ENCODE measurements around the gene GPR37L1. TPM values are rescaled to one million over a fixed set of nuclear protein-coding genes. Genes with fewer than 3 reads are reported as not detected.

Gene GPR37L1
- total and polyA plus RNA-seq, 10 of the 15 experiments (the other 5 are each of a cell fraction or from before 2014, with no cell fraction given): under 0.01 to 0.08 (median 0.02) TPM; not detected in 5

DNA sequence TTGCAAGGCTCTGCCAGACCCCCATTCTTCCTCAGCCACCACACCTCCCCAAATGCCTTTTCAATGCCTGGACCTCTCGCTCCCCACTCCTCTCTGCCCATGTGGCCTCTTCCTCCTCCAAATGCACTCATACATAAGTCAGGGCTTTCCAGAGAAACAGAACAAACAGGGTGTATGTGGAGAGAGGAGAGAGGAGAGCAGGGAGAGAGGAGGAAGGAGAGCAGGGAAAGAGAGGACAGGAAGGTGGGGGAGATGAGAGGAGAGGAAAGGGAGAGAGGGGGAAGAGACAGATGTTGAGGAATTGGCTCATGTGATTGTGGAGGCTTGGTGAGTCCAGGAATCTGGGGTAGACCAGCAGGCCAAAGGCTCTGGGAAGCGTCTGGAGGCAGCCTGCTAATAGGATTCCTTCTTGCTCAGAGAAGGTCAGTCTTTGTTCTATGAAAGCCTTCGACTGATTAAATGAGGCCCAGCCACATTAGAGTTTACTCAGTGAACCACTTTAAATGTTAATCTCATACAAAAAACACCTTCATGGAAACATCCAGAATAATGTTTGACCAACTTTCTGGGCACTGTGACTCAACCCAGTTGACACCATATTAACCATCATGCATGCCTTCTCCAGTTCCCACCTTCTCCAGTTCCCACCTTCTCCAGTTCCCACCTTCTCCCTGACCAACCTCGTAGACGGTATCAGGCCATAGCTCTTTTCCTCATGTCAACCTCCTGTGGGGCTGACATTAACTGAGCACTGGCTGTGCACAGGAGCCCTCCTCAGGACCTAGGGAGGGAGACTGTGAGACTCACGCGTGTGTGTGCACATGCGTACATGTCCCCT, 59.5 kb downstream of the GPR37L1 start:
- Histone ChIP-seq H3K9ac (ENCODE audit: control insufficient read depth, insufficient read depth, low read length) (no peak overlapping the region), H3K4me1 (ENCODE audit: control insufficient read depth, insufficient read depth, low read length) (no peaks in the 10 kb centered on the region; the same call in 1 of the 2 replicates), H4K20me1 (ENCODE audit: control insufficient read depth, insufficient read depth) (no peaks in the 10 kb centered on the region), H3K27ac (ENCODE audit: control insufficient read depth, insufficient read depth) (no peak overlapping the region), H3K4me3 (no peak overlapping the region), H3K9me3 (replicated peaks; ENCODE audit: control insufficient read depth, insufficient read depth, low read length) (no peaks in the 10 kb centered on the region), H3K27me3 (replicated peaks in 1 of 2; ENCODE audit: control insufficient read depth in 2 of 2, insufficient read depth in 2 of 2, low read length in 1 of 2) (peaks cover 0 to 3% of the 10 kb centered on the region in 2 experiments; a peak in 2 of 4 replicates), H2AFZ (ENCODE audit: control insufficient read depth, low read depth, low read length) (no peak overlapping the region), H3K4me2 (ENCODE audit: control insufficient read depth, insufficient read depth) (no peak overlapping the region), H3K36me3 (ENCODE audit: control insufficient read depth in 2 of 2, insufficient read depth in 2 of 2, low read length in 1 of 2) (no peaks in the 10 kb centered on the region), H3K79me2 (ENCODE audit: control insufficient read depth, insufficient read depth, low read length) (no peaks in the 10 kb centered on the region)
- DNase-seq (ENCODE audit: low read depth, low spot score) (no peak), ATAC-seq (no peak), FAIRE-seq (no peak)
- no TSS peak for BruUV-seq (replicated peaks)
- RAD21 ChIA-PET (ENCODE audit: unreplicated experiment): interaction anchor here (1.5 to 3.5 kb wide), 2 partner anchors 18 to 27 kb away, joined by 3 to 27 read pairs; no protein-coding TSS in a partner anchor
- SMC1A ChIA-PET (ENCODE audit: uncharacterized antibody, unreplicated experiment): no interaction called here
- CTCF ChIA-PET: interaction anchor here (0.6 to 12.4 kb wide), 9 partner anchors 11 to 828 kb away, joined by 3 to 171 read pairs (median 5); partner anchors contain the start of genes LGR6 and PTPN7
- WGBS (ENCODE audit: insufficient coverage, insufficient replicate concordance, low lambda C conversion rate, missing lambda C conversion rate): 54% methylated on average over 8 of the region's 8 CpGs
- POLR2A ChIA-PET: interaction anchor here (0.6 kb wide), 1 partner anchor 352 kb away, joined by 5 read pairs; no protein-coding TSS in a partner anchor
- TF ChIP-seq SUPT20H (IDR thresholded peaks at IDR 0.05; ENCODE audit: borderline replicate concordance, control insufficient read depth, low read depth, low read length) (no peak), PAX5 (IDR thresholded peaks at IDR 0.05; ENCODE audit: borderline replicate concordance, low read depth, low read length) (no peak), RB1 (IDR thresholded peaks at IDR 0.05; ENCODE audit: borderline replicate concordance) (no peak), CBX3 (IDR thresholded peaks at IDR 0.05; ENCODE audit: borderline replicate concordance, low read depth) (no peak)
- TF ChIP-seq, protein P1, sequence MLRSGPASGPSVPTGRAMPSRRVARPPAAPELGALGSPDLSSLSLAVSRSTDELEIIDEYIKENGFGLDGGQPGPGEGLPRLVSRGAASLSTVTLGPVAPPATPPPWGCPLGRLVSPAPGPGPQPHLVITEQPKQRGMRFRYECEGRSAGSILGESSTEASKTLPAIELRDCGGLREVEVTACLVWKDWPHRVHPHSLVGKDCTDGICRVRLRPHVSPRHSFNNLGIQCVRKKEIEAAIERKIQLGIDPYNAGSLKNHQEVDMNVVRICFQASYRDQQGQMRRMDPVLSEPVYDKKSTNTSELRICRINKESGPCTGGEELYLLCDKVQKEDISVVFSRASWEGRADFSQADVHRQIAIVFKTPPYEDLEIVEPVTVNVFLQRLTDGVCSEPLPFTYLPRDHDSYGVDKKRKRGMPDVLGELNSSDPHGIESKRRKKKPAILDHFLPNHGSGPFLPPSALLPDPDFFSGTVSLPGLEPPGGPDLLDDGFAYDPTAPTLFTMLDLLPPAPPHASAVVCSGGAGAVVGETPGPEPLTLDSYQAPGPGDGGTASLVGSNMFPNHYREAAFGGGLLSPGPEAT (IDR thresholded peaks at IDR 0.05; ENCODE audit: low read depth): peak; percentile 18; the same call in 1 of the 2 replicates
- in situ Hi-C loops (cut with MboI) (no loop called here), intact Hi-C loops (cut with micrococcal nuclease; ENCODE audit: unreplicated experiment) (no loop called here)

Small RNA genes within 50 kb of the gene (small RNA-seq; reads per million reads assigned to genes)
- gene CRIP1P3: not detected

Other genes with a start within 250 kb of the GPR37L1 start
Only the 7 nearest of the 10 such genes appear.
- gene LMOD1, start 176.4 kb upstream of the GPR37L1 start, total RNA-seq (2014; rRNA removed): not detected in 2 replicates
- not detected in 2 replicates for gene LMOD1, start 176.4 kb upstream of the GPR37L1 start, total RNA-seq (2014; rRNA removed; fragmentation: Illumina TruSeq; extraction: Trizol)
- 0.11 and 0.15 TPM in 2 replicates for gene LMOD1, start 176.4 kb upstream of the GPR37L1 start, total RNA-seq (2021)
- not detected in 2 replicates for gene LMOD1, start 176.4 kb upstream of the GPR37L1 start, polyA plus RNA-seq (2011; rRNA removed)
- not detected in 2 replicates for gene LMOD1, start 176.4 kb upstream of the GPR37L1 start, polyA plus RNA-seq (2014; fragmentation: Illumina TruSeq; extraction: Trizol)
- not detected for gene LMOD1, start 176.4 kb upstream of the GPR37L1 start, polyA plus RNA-seq (2014; fragmentation: Nextera tagmentation; extraction: Ambion mirVana)
- gene LMOD1, start 176.4 kb upstream of the GPR37L1 start, polyA plus RNA-seq (2014; rRNA removed): not detected in 2 replicates
- gene LMOD1, start 176.4 kb upstream of the GPR37L1 start, polyA plus RNA-seq (2016; fragmentation: Nextera tagmentation; extraction: Ambion mirVana): not detected
- gene TIMM17A, start 167.4 kb upstream of the GPR37L1 start, total RNA-seq (2014; rRNA removed): 68.6 and 82.3 TPM in 2 replicates
- gene TIMM17A, start 167.4 kb upstream of the GPR37L1 start, total RNA-seq (2014; rRNA removed; fragmentation: Illumina TruSeq; extraction: Trizol): 77.6 and 79.7 TPM in 2 replicates
- 74.4 TPM in 2 replicates for gene TIMM17A, start 167.4 kb upstream of the GPR37L1 start, total RNA-seq (2021)
- 105 and 139 TPM in 2 replicates for gene TIMM17A, start 167.4 kb upstream of the GPR37L1 start, polyA plus RNA-seq (2011; rRNA removed)
- 71.6 and 83.2 TPM in 2 replicates for gene TIMM17A, start 167.4 kb upstream of the GPR37L1 start, polyA plus RNA-seq (2014; fragmentation: Illumina TruSeq; extraction: Trizol)
- 100 to 1,000 TPM; 248 to 357 TPM for gene TIMM17A, start 167.4 kb upstream of the GPR37L1 start, polyA plus RNA-seq (2014; fragmentation: Nextera tagmentation; extraction: Ambion mirVana)
- gene TIMM17A, start 167.4 kb upstream of the GPR37L1 start, polyA plus RNA-seq (2014; rRNA removed): 69.0 and 72.1 TPM in 2 replicates
- gene TIMM17A, start 167.4 kb upstream of the GPR37L1 start, polyA plus RNA-seq (2016; fragmentation: Nextera tagmentation; extraction: Ambion mirVana): 100 to 1,000 TPM; 176 to 180 TPM
- gene RNPEP, start 140.3 kb upstream of the GPR37L1 start, total RNA-seq (2014; rRNA removed): 38.1 and 38.5 TPM in 2 replicates
- gene RNPEP, start 140.3 kb upstream of the GPR37L1 start, total RNA-seq (2014; rRNA removed; fragmentation: Illumina TruSeq; extraction: Trizol): 24.5 and 25.2 TPM in 2 replicates
- gene RNPEP, start 140.3 kb upstream of the GPR37L1 start, total RNA-seq (2021): 45.6 and 47.7 TPM in 2 replicates
- gene RNPEP, start 140.3 kb upstream of the GPR37L1 start, polyA plus RNA-seq (2011; rRNA removed): 31.9 and 47.8 TPM in 2 replicates
- gene RNPEP, start 140.3 kb upstream of the GPR37L1 start, polyA plus RNA-seq (2014; fragmentation: Illumina TruSeq; extraction: Trizol): 58.6 and 71.0 TPM in 2 replicates
- gene RNPEP, start 140.3 kb upstream of the GPR37L1 start, polyA plus RNA-seq (2014; fragmentation: Nextera tagmentation; extraction: Ambion mirVana): 10 to 100 TPM; 18.3 to 21.6 TPM
- 40.8 and 41.5 TPM in 2 replicates for gene RNPEP, start 140.3 kb upstream of the GPR37L1 start, polyA plus RNA-seq (2014; rRNA removed)
- gene RNPEP, start 140.3 kb upstream of the GPR37L1 start, polyA plus RNA-seq (2016; fragmentation: Nextera tagmentation; extraction: Ambion mirVana): 10 to 100 TPM; 62.8 to 68.2 TPM
- gene ELF3, start 112.3 kb upstream of the GPR37L1 start, total RNA-seq (2014; rRNA removed): 0.40 and 0.93 TPM in 2 replicates
- 0.58 and 0.97 TPM in 2 replicates for gene ELF3, start 112.3 kb upstream of the GPR37L1 start, total RNA-seq (2014; rRNA removed; fragmentation: Illumina TruSeq; extraction: Trizol)
- gene ELF3, start 112.3 kb upstream of the GPR37L1 start, total RNA-seq (2021): 1.1 and 2.4 TPM in 2 replicates
- 8.9 and 14.3 TPM in 2 replicates for gene ELF3, start 112.3 kb upstream of the GPR37L1 start, polyA plus RNA-seq (2011; rRNA removed)
- 0.13 and 0.94 TPM in 2 replicates for gene ELF3, start 112.3 kb upstream of the GPR37L1 start, polyA plus RNA-seq (2014; fragmentation: Illumina TruSeq; extraction: Trizol)
- gene ELF3, start 112.3 kb upstream of the GPR37L1 start, polyA plus RNA-seq (2014; fragmentation: Nextera tagmentation; extraction: Ambion mirVana): under 1 TPM in 1 of 2 experiments, not detected in 1; 0.07 TPM
- 0.68 and 1.1 TPM in 2 replicates for gene ELF3, start 112.3 kb upstream of the GPR37L1 start, polyA plus RNA-seq (2014; rRNA removed)
- under 1 TPM; 0.12 to 0.39 TPM for gene ELF3, start 112.3 kb upstream of the GPR37L1 start, polyA plus RNA-seq (2016; fragmentation: Nextera tagmentation; extraction: Ambion mirVana)
- gene ARL8A, start 21.8 kb downstream of the GPR37L1 start, total RNA-seq (2014; rRNA removed): 18.8 and 20.7 TPM in 2 replicates
- gene ARL8A, start 21.8 kb downstream of the GPR37L1 start, total RNA-seq (2014; rRNA removed; fragmentation: Illumina TruSeq; extraction: Trizol): 10.3 and 12.0 TPM in 2 replicates
- gene ARL8A, start 21.8 kb downstream of the GPR37L1 start, total RNA-seq (2021): 30.5 and 33.6 TPM in 2 replicates
- gene ARL8A, start 21.8 kb downstream of the GPR37L1 start, polyA plus RNA-seq (2011; rRNA removed): 49.2 and 49.5 TPM in 2 replicates
- 11.3 and 15.4 TPM in 2 replicates for gene ARL8A, start 21.8 kb downstream of the GPR37L1 start, polyA plus RNA-seq (2014; fragmentation: Illumina TruSeq; extraction: Trizol)
- gene ARL8A, start 21.8 kb downstream of the GPR37L1 start, polyA plus RNA-seq (2014; fragmentation: Nextera tagmentation; extraction: Ambion mirVana): 1 to 10 TPM in 1 of 2 experiments, under 1 TPM in 1; 0.34 to 2.4 TPM
- gene ARL8A, start 21.8 kb downstream of the GPR37L1 start, polyA plus RNA-seq (2014; rRNA removed): 22.8 and 25.7 TPM in 2 replicates
- gene ARL8A, start 21.8 kb downstream of the GPR37L1 start, polyA plus RNA-seq (2016; fragmentation: Nextera tagmentation; extraction: Ambion mirVana): 10 to 100 TPM; 10.8 to 15.4 TPM
- gene PTPN7, start 37.7 kb downstream of the GPR37L1 start, total RNA-seq (2014; rRNA removed): 95.2 and 111 TPM in 2 replicates
- 61.6 and 78.5 TPM in 2 replicates for gene PTPN7, start 37.7 kb downstream of the GPR37L1 start, total RNA-seq (2014; rRNA removed; fragmentation: Illumina TruSeq; extraction: Trizol)
- 99.8 and 102 TPM in 2 replicates for gene PTPN7, start 37.7 kb downstream of the GPR37L1 start, total RNA-seq (2021)
- 74.3 and 91.0 TPM in 2 replicates for gene PTPN7, start 37.7 kb downstream of the GPR37L1 start, polyA plus RNA-seq (2011; rRNA removed)
- gene PTPN7, start 37.7 kb downstream of the GPR37L1 start, polyA plus RNA-seq (2014; fragmentation: Illumina TruSeq; extraction: Trizol): 73.7 and 102 TPM in 2 replicates
- gene PTPN7, start 37.7 kb downstream of the GPR37L1 start, polyA plus RNA-seq (2014; fragmentation: Nextera tagmentation; extraction: Ambion mirVana): 10 to 100 TPM in 1 of 2 experiments, 1 to 10 TPM in 1; 7.9 to 14.2 TPM
- 100 and 102 TPM in 2 replicates for gene PTPN7, start 37.7 kb downstream of the GPR37L1 start, polyA plus RNA-seq (2014; rRNA removed)
- gene PTPN7, start 37.7 kb downstream of the GPR37L1 start, polyA plus RNA-seq (2016; fragmentation: Nextera tagmentation; extraction: Ambion mirVana): 100 to 1,000 TPM; 116 to 117 TPM
- gene LGR6, start 70.9 kb downstream of the GPR37L1 start, total RNA-seq (2014; rRNA removed): 0.05 TPM in 1 of 2 replicates, not detected in the other
- not detected in 2 replicates for gene LGR6, start 70.9 kb downstream of the GPR37L1 start, total RNA-seq (2014; rRNA removed; fragmentation: Illumina TruSeq; extraction: Trizol)
- not detected in 2 replicates for gene LGR6, start 70.9 kb downstream of the GPR37L1 start, total RNA-seq (2021)
- not detected in 2 replicates for gene LGR6, start 70.9 kb downstream of the GPR37L1 start, polyA plus RNA-seq (2011; rRNA removed)
- not detected in 2 replicates for gene LGR6, start 70.9 kb downstream of the GPR37L1 start, polyA plus RNA-seq (2014; fragmentation: Illumina TruSeq; extraction: Trizol)
- not detected for gene LGR6, start 70.9 kb downstream of the GPR37L1 start, polyA plus RNA-seq (2014; fragmentation: Nextera tagmentation; extraction: Ambion mirVana)
- gene LGR6, start 70.9 kb downstream of the GPR37L1 start, polyA plus RNA-seq (2014; rRNA removed): 0.04 TPM in 1 of 2 replicates, not detected in the other
- gene LGR6, start 70.9 kb downstream of the GPR37L1 start, polyA plus RNA-seq (2016; fragmentation: Nextera tagmentation; extraction: Ambion mirVana): not detected